ENCODE measurements around the gene HSPE1. TPM values are rescaled to one million over a fixed set of nuclear protein-coding genes. Genes with fewer than 3 reads are reported as not detected.

HSPE1 gene
- total and polyA plus RNA-seq, 2 donors (not counting 3 experiments of a cell fraction or from before 2014, with no cell fraction given): 59.8 to 145 TPM

DNA sequence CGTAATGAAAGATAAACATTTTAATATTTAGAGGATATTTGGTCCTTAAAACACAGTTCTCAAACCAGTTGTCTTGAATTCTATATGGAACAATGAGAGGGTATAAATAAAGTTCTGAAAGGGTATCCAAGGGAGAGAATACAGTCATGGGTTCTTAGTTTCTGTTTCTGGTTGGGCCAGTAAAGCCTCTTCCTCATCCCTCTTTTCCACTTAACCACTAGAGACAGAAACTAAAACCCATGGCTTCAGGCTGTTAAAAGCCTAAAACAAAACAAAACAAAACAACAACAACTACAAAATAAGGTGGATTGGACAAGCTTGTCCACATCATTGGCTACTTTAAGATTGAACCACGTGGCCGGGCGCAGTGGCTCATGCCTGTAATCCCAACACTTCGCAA lies 28.0 kb upstream of the HSPE1 start:
- POLR2A ChIA-PET: no interaction called here
- Histone ChIP-seq H3K4me2 (ENCODE audit: insufficient read depth, low read length) (no peak overlapping the region), H4K20me1 (replicated peaks; ENCODE audit: control insufficient read depth, extremely low read depth, insufficient read depth, low read length) (no peaks in the 10 kb centered on the region), H3K9ac (replicated peaks; ENCODE audit: extremely low read depth, insufficient read depth, low read length) (no peak overlapping the region), H3K79me2 (ENCODE audit: control insufficient read depth, insufficient read depth, low read length) (no peaks in the 10 kb centered on the region), H3K4me3 (replicated peaks in 1 of 3; ENCODE audit: insufficient read depth in 1 of 3, low read depth in 1 of 3, low read length in 3 of 3) (no peak overlapping the region), H3K9me1 (replicated peaks; ENCODE audit: control insufficient read depth, extremely low read depth, insufficient read depth, low read length) (no peaks in the 10 kb centered on the region), H2AFZ (ENCODE audit: low read depth, low read length) (no peak overlapping the region), H3K36me3 (ENCODE audit: control insufficient read depth in 2 of 2, extremely low read depth in 1 of 2, insufficient read depth in 2 of 2, low read length in 2 of 2) (peaks cover 1 to 19% of the 10 kb centered on the region in 2 experiments), H3K27me3 (ENCODE audit: control insufficient read depth in 2 of 2, insufficient read depth in 2 of 2, low read length in 2 of 2) (no peaks in the 10 kb centered on the region), H3K9me3 (replicated peaks; ENCODE audit: control insufficient read depth, insufficient read depth, low read length) (no peaks in the 10 kb centered on the region), H3K27ac (ENCODE audit: insufficient read depth, low read depth, low read length) (no peak overlapping the region), H3K4me1 (ENCODE audit: control insufficient read depth, extremely low read depth, insufficient read depth, low read length) (no peaks in the 10 kb centered on the region)
- BruUV-seq (replicated peaks): no TSS peak
- dilution Hi-C loops (cut with MboI; ENCODE audit: extremely low pct_ligation_motif_present, low sequenced_read_pairs) (no loop called here), intact Hi-C loops (cut with micrococcal nuclease) (loop anchor here (5.0 kb wide), 1 partner anchor 75 kb away; no protein-coding TSS in a partner anchor)
- CTCF ChIA-PET: no interaction called here
- no peak for FAIRE-seq
- TF ChIP-seq POLR2A (IDR thresholded peaks at IDR 0.05; ENCODE audit: low read depth, low read length) (no peak), GATA2 (IDR thresholded peaks at IDR 0.05; ENCODE audit: insufficient read depth, insufficient read length, low read depth, low read length) (no peak), POLR2AphosphoS5 (IDR thresholded peaks at IDR 0.05; ENCODE audit: insufficient read depth, low read depth, low read length) (no peak), JUN (IDR thresholded peaks at IDR 0.05; ENCODE audit: borderline replicate concordance, insufficient read depth, insufficient read length, low read depth) (no peak)
- no peak for DNase-seq (ENCODE audit: low read depth, low spot score)

DNA sequence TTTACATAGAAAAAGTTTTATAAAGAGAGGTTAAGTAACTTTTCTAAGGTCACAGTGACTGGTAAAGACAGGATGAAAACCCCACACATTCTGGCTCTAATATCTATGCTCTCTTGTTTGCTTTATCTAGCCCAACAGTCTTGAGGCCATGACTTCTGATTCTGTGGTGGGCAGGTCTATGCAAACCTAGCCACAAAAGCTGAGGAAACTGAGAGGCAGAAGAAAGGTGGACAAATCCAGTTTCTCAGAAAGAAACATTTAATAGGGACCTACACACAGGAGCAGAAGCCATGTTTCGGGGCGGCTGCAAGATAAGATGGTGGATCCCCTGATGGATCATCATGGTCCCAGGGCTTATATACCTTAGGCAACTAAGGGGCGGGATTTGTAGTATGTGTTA lies 22.4 kb upstream of the HSPE1 start:
- no peaks in the 10 kb centered on the region for H3K4me1 ChIP-seq (ENCODE audit: control insufficient read depth, extremely low read depth, insufficient read depth, low read length)
- H3K27me3 ChIP-seq (ENCODE audit: control insufficient read depth in 2 of 2, insufficient read depth in 2 of 2, low read length in 2 of 2): no peaks in the 10 kb centered on the region
- DNase-seq (ENCODE audit: low read depth, low spot score) (no peak), FAIRE-seq (peak; percentile 8)
- no peak for TF ChIP-seq POLR2A (IDR thresholded peaks at IDR 0.05; ENCODE audit: low read depth, low read length)
- no peaks in the 10 kb centered on the region for H3K9me3 ChIP-seq (replicated peaks; ENCODE audit: control insufficient read depth, insufficient read depth, low read length)
- H3K36me3 ChIP-seq (ENCODE audit: control insufficient read depth in 2 of 2, extremely low read depth in 1 of 2, insufficient read depth in 2 of 2, low read length in 2 of 2): peaks cover 0 to 10% of the 10 kb centered on the region in 2 experiments
- H3K4me2 ChIP-seq (ENCODE audit: insufficient read depth, low read length): no peak overlapping the region
- no peaks in the 10 kb centered on the region for H3K79me2 ChIP-seq (ENCODE audit: control insufficient read depth, insufficient read depth, low read length)
- H4K20me1 ChIP-seq (replicated peaks; ENCODE audit: control insufficient read depth, extremely low read depth, insufficient read depth, low read length): no peaks in the 10 kb centered on the region
- CTCF ChIA-PET: no interaction called here
- dilution Hi-C loops (cut with MboI; ENCODE audit: extremely low pct_ligation_motif_present, low sequenced_read_pairs) (no loop called here), intact Hi-C loops (cut with micrococcal nuclease) (no loop called here)
- BruUV-seq (replicated peaks): no TSS peak
- H3K27ac ChIP-seq (ENCODE audit: insufficient read depth, low read depth, low read length): no peak overlapping the region
- POLR2A ChIA-PET: no interaction called here
- no peaks in the 10 kb centered on the region for H3K9me1 ChIP-seq (replicated peaks; ENCODE audit: control insufficient read depth, extremely low read depth, insufficient read depth, low read length)
- H2AFZ ChIP-seq (ENCODE audit: low read depth, low read length): no peak overlapping the region
- no peak overlapping the region for H3K9ac ChIP-seq (replicated peaks; ENCODE audit: extremely low read depth, insufficient read depth, low read length)
- H3K4me3 ChIP-seq (replicated peaks in 1 of 3; ENCODE audit: insufficient read depth in 1 of 3, low read depth in 1 of 3, low read length in 3 of 3): no peak overlapping the region
